RWPE2 (cell line): ENCODE data around the gene NRP2.

ENCODE experiments used
- ATAC-seq: fragments of 200-7000 bp; cut with Tn5 transposase; 3 replicates; pipeline ENCODE4 v1.9.1; 2021; ENCODE audit warnings: low read depth
- DNase-seq: peaks from one replicate; pipeline ENCODE4 v3.0.0-alpha.2; 2020; ENCODE audit warnings: low spot score
- H3K27ac ChIP-seq: fragments of 450-650 bp; 2 replicates; pipeline ENCODE4 v1.5.1; 2017; ENCODE audit warnings: mild to moderate bottlenecking; ENCODE audit not compliant: poor library complexity, severe bottlenecking
- H3K27me3 ChIP-seq: fragments of 250-450 bp; sonication (Bioruptor Pico); 2 replicates; pipeline ENCODE4 v1.5.1; 2021; ENCODE audit warnings: mild to moderate bottlenecking, moderate library complexity; ENCODE audit not compliant: insufficient read depth, poor library complexity, severe bottlenecking
- H3K36me3 ChIP-seq: fragments of 250-450 bp; sonication (Bioruptor Pico); 2 replicates; pipeline ENCODE4 v1.5.1; 2020; ENCODE audit warnings: low read depth, mild to moderate bottlenecking, moderate library complexity
- H3K4me1 ChIP-seq: fragments of 250-450 bp; sonication (Bioruptor Pico); 2 replicates; pipeline ENCODE4 v1.5.1; 2021; ENCODE audit warnings: mild to moderate bottlenecking, moderate library complexity; ENCODE audit not compliant: insufficient read depth, poor library complexity, severe bottlenecking
- H3K4me3 ChIP-seq: fragments of 250-450 bp; sonication (Bioruptor Pico); 2 replicates; pipeline ENCODE4 v1.5.1; 2021; ENCODE audit warnings: mild to moderate bottlenecking, moderate library complexity; ENCODE audit not compliant: severe bottlenecking
- H3K9me3 ChIP-seq: fragments of 250-450 bp; sonication (Bioruptor Pico); 2 replicates; pipeline ENCODE4 v1.5.1; 2021; ENCODE audit warnings: mild to moderate bottlenecking, moderate library complexity; ENCODE audit not compliant: severe bottlenecking
- TF ChIP-seq, protein P1 (sequence below): fragments of 450-650 bp; IDR thresholded peaks from one replicate; pipeline ENCODE4 v1.5.1; 2017; ENCODE audit warnings: mild to moderate bottlenecking, moderate library complexity; ENCODE audit not compliant: poor library complexity, severe bottlenecking

NRP2 gene

GRCh38 chr2:205755923-205756322 lies 73.6 kb downstream of the NRP2 start:
- Histone ChIP-seq H3K4me3 (no peak overlapping the region), H3K36me3 (peaks cover 2% of the 10 kb centered on the region; the same call in 1 of the 2 replicates), H3K4me1 (peaks cover 16% of the 10 kb centered on the region), H3K9me3 (no peaks in the 10 kb centered on the region), H3K27me3 (no peaks in the 10 kb centered on the region), H3K27ac (no peak overlapping the region)
- TF ChIP-seq, protein P1, sequence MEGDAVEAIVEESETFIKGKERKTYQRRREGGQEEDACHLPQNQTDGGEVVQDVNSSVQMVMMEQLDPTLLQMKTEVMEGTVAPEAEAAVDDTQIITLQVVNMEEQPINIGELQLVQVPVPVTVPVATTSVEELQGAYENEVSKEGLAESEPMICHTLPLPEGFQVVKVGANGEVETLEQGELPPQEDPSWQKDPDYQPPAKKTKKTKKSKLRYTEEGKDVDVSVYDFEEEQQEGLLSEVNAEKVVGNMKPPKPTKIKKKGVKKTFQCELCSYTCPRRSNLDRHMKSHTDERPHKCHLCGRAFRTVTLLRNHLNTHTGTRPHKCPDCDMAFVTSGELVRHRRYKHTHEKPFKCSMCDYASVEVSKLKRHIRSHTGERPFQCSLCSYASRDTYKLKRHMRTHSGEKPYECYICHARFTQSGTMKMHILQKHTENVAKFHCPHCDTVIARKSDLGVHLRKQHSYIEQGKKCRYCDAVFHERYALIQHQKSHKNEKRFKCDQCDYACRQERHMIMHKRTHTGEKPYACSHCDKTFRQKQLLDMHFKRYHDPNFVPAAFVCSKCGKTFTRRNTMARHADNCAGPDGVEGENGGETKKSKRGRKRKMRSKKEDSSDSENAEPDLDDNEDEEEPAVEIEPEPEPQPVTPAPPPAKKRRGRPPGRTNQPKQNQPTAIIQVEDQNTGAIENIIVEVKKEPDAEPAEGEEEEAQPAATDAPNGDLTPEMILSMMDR, result no peak
- DNase-seq (no peak), ATAC-seq (no peak)

- ATAC-seq, result no peak
- Histone ChIP-seq H3K36me3 (peaks cover 2% of the 10 kb centered on the region; the same call in 1 of the 2 replicates), H3K4me3 (no peak overlapping the region), H3K4me1 (peaks cover 16% of the 10 kb centered on the region), H3K9me3 (no peaks in the 10 kb centered on the region), H3K27me3 (no peaks in the 10 kb centered on the region), H3K27ac (no peak overlapping the region)
- no peak for DNase-seq
- TF ChIP-seq, protein P1, result no peak
These were observed 75.0 kb downstream of the NRP2 start for GRCh38 chr2:205757271-205757670.

DNA sequence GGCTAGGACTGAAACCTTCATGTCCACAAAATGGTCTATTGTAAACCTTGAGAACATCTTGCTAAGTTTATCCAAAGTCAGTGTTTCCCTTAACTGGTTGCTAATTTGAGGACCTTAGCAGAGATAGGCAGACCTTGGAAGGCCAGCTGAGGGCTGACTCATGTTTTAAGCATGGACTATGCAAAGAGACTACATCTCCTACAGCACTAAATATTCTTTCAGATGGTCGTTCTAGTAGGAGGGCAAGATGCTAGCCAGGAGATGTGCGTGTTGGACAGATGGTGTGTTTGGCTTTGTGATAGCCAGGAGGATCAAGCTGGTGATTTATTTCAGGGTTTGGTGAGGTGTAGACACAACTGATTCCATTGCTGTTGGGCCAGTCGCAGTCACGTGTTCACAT lies 75.8 kb downstream of the NRP2 start:
- Histone ChIP-seq H3K36me3 (peaks cover 2% of the 10 kb centered on the region; the same call in 1 of the 2 replicates), H3K27ac (no peak overlapping the region), H3K27me3 (no peaks in the 10 kb centered on the region), H3K4me1 (peaks cover 16% of the 10 kb centered on the region), H3K9me3 (no peaks in the 10 kb centered on the region), H3K4me3 (no peak overlapping the region)
- no peak for DNase-seq
- peak; percentile 72 for ATAC-seq
- TF ChIP-seq, protein P1, result no peak

GRCh38 chr2:205758500-205758899 lies 76.2 kb downstream of the NRP2 start:
- Histone ChIP-seq H3K9me3 (no peaks in the 10 kb centered on the region), H3K4me3 (no peak overlapping the region), H3K27ac (no peak overlapping the region), H3K36me3 (0 out of 2 replicates have a peak, but pooled peaks cover 2% of the 10 kb centered on the region), H3K27me3 (no peaks in the 10 kb centered on the region), H3K4me1 (peaks cover 17% of the 10 kb centered on the region)
- TF ChIP-seq, protein P1, result no peak
- DNase-seq (no peak), ATAC-seq (no peak)

DNA sequence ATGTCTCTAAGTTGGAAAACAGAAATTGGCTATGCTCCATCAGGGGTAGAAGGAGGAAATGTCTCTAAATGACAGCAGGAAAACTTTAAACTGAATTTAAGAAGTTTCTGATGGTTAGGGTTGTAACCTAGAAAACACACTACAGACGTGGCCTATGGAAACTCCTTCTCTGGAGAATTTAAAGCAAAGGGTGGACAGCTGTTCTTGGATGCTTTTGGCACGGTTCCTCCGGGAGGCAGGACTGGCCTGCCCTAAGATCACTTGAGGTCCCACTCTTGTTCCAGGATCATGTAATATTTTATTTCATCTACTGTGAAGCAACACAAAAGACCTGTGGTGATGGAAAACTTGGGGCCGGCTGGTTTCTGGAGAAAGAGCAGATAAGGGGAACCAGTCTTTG lies 77.0 kb downstream of the NRP2 start:
- DNase-seq (no peak), ATAC-seq (no peak)
- Histone ChIP-seq H3K27me3 (no peaks in the 10 kb centered on the region), H3K9me3 (no peaks in the 10 kb centered on the region), H3K27ac (no peak overlapping the region), H3K36me3 (no peaks in the 10 kb centered on the region), H3K4me1 (peaks cover 20% of the 10 kb centered on the region), H3K4me3 (no peak overlapping the region)
- TF ChIP-seq, protein P1, result no peak
